GM21528 (cell line): ENCODE measurements around the gene MAGEA9B.
"Not testable (repeated sequence)": the region's sequence is repeated elsewhere in the genome, so short reads cannot be mapped to it uniquely, and the experiment has no call there.

Experiments
- ATAC-seq: cut with Tn5 transposase; IDR thresholded peaks from one replicate; pipeline ENCODE4 v1.9.1; 2021; ENCODE audit warnings: mild to moderate bottlenecking, moderate library complexity; ENCODE audit not compliant: unreplicated experiment, low FRiP score

Gene MAGEA9B

DNA sequence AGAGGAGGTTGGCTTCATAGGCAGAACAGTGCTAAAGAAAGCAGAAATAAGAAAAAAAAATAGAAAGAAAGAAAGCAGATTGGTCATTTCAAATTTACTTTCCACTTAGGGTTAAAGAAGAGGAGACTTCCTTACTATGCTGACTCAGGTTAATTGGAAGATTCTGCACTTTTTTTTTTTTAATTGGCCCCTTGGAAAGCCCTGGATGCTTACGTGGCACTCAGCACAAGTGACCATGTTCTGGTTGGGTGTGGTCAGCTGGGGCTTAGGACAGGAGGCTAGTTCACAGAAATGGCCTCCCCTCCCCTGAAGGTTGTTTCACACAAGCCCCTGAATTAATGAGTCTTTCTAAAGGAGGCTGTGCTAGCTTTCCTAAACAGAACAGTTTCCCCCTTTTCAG is 14.5 kb downstream of the MAGEA9B start:
- no peak for ATAC-seq

DNA sequence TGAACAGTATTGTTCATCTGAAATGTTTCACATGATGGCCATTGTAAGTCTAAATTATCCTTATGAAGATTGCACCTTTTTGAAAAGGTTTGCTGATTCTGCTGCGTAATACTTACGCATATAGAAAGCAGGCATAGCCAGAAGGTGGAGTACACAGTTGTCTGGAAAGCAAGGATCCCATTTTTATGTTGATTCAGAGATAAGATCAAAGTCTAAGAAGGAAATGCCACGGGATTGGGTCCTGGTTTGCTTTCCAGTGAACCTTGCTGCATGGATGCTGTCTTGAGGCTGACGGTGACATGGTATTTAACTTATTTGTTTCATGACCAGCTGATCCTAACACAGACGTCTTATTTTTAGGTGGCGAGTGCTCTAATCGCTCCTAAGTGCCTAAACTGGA is 15.5 kb downstream of the MAGEA9B start:
- ATAC-seq = no peak

DNA sequence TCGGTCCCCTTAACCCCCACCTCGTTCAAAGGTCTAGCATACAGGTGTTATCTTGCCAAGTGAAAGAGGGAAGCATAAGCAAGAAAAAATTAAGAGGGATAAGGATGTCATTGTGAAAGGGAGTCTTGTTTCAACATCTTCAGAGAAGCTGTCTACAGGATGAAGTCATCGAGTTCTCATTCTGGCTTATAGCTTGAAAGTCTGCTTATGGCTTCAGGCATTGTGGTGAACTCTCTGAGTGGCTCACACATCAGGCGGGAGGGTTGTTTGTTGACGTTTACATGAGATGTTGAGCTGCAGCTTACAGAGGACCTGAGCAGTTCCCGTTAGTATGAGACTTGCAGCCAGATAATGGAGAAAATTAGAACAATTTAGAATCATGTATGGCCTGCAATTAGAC is 16.6 kb downstream of the MAGEA9B start:
- ATAC-seq = no peak

DNA sequence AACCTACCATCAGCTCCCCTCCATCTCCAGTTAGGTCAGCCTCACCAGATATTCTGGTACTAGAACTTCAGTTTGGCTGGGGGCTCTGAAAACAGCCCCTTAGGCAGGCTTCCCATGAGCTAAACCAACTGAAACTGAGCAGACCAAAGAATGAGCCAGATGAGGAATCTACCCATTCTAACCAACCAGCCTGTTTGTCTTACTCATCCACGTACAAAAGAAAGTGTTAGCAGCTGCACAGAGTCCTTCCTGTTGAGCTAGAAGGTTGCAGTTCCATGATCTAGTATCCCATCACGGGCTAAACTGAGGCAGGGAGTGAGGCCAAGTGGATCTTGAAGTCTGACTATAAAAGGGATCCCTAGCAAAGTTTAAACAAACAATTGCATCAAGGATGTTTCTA is 17.5 kb downstream of the MAGEA9B start:
- ATAC-seq = no peak

DNA sequence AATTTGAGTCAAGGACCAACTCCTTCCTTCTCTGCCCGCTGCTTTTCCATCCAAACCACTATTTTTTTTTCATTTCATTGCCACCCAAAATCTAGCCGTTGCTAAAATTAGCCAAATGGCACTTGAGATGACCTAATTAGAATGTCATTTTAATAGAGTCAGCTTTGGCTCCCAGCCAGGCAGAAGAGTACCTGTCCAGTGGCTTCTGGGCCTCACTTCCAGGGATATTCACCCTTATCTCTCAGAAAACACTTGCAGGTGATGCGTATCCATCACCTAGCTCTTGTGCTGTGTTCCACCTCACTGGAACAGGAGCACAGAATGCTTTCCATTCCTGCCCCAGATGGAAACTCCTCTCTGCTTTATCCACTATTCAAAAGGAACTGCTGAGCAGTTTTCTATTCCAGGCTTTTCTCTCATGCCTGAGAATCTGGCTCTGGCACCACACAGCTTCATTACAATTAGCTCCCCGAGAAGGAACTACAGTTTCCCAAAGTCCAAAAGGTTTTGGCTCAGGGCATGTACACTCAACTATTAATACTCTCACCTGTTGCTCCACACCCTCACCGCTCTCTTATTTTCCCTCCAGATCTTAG is 18.5 kb downstream of the MAGEA9B start:
- ATAC-seq = no peak

DNA sequence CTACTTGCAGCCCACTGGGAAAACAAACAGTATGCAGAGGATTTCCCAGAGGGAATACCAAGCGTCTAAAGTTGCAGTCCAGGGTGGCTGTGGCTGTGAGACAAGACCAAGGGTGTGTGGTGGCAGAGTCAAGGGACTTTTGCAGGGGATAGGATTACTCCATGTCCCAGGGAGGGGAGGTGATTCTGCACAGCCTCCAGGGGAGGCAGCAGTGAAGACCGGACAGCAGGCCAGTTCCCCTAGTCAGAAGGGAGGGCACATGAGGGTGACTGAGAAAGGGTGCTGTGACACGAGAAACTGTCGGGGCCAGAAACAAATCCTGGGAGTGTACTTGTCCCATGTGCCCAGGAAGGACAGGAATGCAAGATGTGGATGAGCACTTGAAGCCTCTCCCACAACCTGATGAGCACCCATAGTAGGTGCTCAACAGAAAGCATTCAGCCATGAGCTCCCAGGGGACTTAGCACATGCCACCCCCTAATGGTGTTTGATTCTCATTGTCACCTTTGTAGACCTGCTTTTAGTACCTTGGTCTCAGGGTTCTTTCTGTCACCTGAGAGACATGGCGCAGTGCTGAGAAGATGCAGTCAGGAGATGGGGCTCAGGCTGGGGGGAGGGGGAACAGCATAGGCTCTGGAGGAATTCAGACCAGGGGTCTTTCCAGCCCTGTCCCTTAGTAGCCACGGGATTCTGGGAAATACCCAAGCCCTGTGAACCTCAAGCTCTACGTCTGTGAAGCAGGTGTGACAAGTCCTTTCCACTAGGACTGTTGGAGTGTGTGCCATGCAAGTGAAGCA is 19.4 kb downstream of the MAGEA9B start:
- ATAC-seq = no peak

DNA sequence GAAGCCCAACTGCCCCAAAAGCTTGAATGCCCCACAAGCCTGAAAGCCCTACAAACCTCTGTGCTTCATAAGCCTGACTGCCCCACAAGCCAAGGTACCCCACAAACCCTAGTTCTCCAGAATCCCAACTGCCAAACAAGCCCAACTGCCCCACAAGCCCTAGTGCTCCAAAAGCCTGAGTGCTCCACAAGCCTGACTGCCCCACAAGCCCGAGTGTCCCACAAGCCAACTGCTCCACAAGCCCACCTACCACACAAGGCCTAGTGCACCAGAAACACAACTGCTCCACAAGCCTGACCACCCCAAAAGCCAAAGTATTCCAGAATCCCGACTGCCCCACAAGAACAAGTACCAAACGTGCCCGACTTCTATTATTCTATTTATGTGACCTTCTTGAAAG is 23.9 kb downstream of the MAGEA9B start:
- no peak for ATAC-seq

DNA sequence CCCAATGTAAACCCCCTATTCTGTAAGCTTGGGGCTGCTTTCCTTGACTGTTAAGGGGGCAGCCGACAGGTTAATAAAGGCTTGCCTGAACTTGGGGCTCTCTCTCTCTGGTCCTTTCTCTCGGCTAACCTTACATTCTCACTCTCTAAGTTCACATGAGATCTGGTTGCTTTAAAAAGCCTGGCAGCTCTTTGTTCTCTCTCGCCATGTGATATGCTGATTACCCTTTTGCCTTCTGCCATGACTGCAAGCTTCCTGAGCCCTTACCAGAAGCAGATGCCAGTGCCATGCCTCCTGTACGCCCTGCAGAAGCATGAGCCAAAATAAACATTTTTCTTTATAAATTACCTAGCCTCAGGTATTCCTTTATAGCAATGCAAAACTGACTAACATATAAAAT is 32.0 kb downstream of the MAGEA9B start:
- ATAC-seq = not testable (repeated sequence)

DNA sequence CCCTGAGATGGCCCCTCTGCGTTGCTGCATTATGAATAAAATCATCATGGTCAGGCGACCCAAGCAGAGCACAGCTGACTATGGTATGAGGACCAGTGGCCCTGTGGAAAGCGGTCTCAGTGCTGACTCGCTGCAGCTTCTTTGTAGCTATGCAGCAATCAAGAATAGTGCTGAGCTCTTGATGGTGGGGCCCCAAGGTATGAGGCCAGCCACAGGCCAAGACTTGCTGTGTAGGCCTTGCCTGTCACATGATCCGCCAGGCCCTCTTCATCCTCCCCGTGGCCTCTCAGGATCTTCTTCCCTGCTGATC is 35.4 kb downstream of the MAGEA9B start:
- ATAC-seq = not testable (repeated sequence)

DNA sequence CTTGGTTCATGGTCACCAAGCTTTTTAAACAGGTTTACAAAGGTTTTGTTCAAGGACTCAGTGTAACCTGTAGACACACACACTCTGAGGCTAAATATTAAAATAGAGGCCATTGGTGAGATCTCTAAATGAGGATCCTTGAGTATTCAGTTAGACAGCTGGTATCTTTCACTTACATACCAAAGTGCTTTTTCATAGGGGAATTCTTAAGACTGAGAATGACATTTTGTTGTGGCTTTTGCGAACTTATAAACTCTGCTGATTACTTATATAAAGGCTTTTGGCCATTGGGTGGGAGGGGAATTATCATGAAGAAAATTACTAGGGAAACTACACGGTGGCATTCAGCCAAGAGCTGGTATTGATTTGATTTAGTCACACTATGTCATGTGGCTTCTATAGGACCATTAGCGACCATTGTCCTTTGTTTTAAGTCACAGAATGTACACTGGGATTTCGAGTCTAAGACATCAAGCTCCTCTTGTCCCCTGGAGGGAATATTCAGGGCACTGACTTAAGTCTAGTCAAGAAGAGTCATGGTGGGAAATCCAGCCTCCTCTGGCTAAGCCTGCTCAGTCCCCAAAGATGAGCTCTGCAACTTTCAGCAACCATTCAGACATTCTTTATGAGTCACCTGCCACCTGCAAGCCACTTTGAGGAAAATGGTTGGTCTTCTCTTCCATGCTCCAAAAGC is 35.9 kb downstream of the MAGEA9B start:
- not testable (repeated sequence) for ATAC-seq

DNA sequence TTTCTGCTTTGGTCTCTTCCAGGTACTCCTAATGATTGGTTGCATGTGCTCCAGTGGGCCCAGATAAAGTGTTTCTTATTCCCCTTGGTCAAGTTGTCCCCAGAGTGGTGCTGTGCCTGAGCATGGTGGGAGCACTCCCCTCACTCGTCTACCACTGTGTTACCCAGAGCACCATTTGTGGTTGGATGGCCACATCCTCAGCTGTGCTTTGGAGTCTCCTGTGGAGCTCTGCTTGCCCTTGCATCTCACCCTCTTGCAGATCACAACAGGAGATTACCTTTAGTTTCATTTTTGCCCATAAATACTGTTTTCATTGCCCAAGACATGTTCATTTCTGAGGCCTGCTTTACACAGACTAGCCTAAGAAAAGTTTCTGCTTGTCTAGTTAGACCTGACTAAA is 36.8 kb downstream of the MAGEA9B start:
- not testable (repeated sequence) for ATAC-seq

DNA sequence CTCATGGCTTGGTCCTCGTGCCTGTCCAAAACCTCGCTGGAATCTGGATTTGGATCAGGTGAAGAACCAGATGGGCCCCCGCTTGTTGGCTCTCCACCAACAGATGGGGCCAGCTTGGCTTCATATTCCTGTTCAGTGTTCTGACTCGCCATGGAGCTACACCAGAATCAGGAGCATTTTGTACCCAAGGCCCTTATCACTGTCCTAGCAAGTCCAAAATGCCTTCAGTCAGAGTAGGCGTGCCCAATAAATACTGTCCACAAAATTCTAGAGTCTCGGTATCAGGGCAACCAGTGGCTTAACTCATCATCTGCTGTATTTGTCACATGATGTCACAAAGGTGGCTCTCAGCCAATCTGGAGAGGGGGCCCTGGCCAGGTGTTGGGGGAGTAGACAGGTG is 37.6 kb downstream of the MAGEA9B start, which contains the start of gene HSFX3:
Gene HSFX3 (minus strand): TSS at position 224 of the 400 bp plus-strand sequence. CDS start 72 bp downstream, at position 152.
- not testable (repeated sequence) for ATAC-seq

DNA sequence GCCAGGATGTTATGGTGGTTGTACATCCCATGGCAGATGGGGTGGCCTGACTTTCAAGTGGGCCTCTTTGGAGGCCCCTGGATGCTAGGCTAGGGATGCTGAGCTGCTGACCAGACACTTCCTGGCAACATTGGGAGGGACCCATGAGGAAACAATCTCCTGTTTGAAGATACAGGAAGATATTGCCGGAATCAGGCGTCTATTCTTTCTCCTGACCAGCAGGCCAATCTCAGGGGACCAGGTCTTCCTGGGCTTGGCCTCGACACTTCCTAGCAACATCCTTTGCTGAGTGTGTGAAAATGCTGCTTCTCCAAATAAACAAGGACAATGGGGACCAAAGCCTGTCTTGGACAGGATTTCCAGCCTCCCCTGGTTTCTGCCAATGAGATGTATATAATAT is 39.5 kb downstream of the MAGEA9B start:
- ATAC-seq = not testable (repeated sequence)

DNA sequence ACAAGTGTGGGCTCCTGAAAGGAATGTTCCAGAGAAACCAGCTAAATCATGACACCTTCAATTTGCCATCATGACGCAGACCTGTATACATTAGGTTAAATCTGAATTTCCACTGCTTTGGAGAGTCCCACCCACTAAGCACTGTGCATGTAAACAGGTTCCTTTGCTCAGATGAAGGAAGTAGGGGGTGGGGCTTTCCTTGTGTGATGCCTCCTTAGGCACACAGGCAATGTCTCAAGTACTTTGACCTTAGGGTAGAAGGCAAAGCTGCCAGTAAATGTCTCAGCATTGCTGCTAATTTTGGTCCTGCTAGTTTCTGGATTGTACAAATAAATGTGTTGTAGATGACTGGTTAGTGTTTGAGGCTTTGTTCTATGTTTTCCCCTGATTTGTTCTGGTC is 40.3 kb downstream of the MAGEA9B start:
- not testable (repeated sequence) for ATAC-seq

DNA sequence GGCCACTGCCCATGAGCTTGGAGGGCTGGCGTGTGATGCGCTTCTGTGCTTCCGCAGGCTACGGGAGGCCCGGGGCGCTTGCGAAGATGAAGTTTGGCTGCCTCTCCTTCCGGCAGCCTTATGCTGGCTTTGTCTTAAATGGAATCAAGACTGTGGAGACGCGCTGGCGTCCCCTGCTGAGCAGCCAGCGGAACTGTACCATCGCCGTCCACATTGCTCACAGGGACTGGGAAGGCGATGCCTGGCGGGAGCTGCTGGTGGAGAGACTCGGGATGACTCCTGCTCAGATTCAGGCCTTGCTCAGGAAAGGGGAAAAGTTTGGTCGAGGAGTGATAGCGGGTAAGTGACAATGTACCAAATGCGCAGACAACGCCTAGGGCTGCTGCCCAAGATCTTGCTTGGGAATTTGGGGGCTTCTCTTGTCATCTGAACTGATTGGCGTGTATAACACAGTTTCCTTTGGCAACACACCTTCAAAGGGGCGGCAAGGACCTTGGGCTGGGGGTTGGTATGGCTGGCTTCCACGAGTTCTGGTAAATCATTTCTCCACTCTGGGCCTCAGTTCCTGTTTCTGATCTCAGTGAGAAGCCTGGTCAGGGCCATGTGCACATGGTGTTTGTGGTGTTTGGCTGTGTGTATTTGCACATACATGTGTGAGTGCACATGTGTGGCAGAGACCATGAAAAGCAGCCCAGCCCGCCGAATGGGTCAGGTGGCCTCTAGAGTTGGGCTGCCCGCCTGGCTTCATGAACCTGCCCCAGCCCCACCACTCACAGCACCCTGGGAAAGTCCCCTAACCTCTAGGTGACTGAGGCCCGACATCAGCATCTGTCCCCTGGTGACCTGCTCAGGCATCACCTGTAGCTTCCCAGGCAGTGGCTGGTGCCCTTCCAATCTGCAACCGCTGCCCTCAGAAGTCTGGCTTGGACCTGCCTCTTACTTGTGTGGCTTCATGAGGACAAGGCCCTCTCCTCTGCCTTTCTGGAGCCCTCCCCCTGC is 41.4 kb downstream of the MAGEA9B start:
- peak; percentile 43 for ATAC-seq

DNA sequence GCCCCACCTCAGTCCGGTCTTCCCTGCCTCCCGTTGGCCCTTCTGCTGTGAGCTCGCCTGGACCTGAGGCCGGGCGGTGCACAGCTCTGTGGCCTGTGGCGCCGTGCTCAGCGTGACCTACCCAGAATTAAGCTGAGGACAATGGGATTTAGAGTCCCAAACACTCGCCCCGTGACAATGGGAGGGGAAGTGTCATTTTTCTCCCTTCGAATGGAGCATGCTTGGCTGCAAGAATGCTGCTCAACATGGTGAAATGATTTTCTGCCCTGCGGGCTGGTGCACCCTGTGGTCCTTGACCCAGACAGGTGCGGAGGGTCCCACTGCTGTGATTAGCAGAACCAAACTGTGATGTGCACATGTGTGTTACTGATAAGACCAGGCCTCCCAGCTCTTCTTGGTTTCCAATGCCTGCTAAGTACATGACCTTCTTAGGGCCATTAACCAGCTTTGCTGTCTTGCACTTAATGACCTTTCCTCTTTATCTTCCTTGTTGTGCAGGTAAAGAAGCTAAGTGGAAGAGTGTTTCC is 45.7 kb downstream of the MAGEA9B start:
- ATAC-seq = no peak

DNA sequence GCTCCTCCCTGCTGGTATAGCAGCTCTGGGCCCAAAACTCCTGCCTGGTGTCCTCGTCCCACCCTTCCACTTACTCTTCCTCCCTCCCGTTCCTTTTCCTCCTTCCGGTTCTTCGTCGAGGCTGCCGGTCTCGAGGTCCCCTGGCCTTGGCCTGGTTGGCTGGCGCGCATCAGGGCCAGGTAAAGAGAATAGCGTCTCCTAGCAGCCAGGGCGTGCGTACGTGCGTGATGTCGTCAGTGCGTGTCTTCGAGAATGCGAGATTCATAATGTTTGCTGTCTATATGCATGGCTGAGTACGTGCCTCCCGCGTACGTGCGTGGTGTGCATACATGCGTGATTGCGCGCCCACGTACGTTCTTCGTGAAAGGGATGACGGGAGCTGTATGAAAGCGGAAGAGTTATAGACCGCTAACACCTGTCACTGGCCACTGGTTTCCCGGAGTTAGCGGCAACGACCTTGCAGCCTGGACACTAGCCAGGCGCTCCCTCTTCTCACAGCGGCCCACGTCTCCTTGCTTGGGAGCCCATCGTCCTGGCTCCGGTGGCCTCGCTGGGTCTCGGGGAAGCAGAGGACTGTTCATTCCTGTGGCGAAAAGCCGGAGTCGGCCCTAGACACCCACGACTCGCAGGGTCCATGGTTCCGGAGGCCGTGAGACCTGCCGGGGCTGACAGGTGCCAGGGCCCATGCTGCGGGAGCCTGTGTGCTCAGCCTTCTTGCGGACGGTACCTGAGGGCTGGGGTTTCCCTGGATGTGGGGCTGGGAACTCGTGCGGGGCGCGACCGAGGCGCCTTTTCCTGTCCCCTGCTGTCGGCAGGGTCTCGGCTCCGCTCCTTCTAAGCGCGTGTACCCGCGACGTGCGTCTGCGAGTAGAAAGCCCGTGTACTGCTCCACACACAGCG is 46.4 kb downstream of the MAGEA9B start, which contains the start of gene EOLA1:
Gene EOLA1 (plus strand): TSS at position 392 of the 900 bp plus-strand sequence. CDS start 4,619 bp downstream, outside the sequence.
- peak; percentile 78 for ATAC-seq

DNA sequence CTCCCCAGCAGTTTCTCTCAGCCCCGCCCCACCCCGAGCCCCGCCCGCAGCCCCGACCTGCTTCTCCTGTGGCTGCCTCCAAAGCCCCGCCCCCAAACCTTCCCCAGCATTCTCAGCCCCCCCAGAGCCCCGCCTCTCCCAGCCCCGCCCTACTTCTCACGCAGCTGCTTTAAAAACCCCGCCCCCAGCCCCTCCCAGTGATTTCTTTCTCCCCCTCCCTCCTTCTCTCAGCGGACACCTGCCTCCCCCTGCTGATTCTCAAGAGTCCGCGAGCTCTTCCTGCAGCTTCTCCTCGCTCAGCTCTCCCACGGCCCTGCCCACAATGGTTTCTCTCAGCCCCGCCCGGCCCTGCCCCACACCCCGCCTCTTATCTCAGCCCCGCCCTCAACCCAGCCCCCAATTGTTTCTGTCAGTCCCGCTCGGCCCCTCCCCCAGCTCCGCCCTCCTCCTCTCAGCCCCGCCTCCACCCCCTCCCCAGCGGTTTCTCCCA is 47.1 kb downstream of the MAGEA9B start:
- peak; percentile 39 for ATAC-seq
